H9 (cell line): ENCODE data around the gene BEST1. TPM values are rescaled to one million over a fixed set of nuclear protein-coding genes. Genes with fewer than 3 reads are reported as not detected.

Experiments used
- DNase-seq: peaks from one replicate; pipeline ENCODE4 v3.0.0-alpha.2; 2017
- H2AFZ ChIP-seq: one replicate; pipeline ENCODE4 v1.6.1; 2013; ENCODE audit warnings: mild to moderate bottlenecking, low read length, control low read depth, moderate library complexity
- H2AK5ac ChIP-seq: 2 replicates; pipeline ENCODE4 v1.6.1; 2013; ENCODE audit warnings: low read length, control low read depth, mixed read lengths; ENCODE audit not compliant: insufficient read length
- H2BK120ac ChIP-seq: one replicate; pipeline ENCODE4 v1.6.1; 2013; ENCODE audit warnings: low read depth, mild to moderate bottlenecking, low read length, control low read depth, inconsistent platforms; ENCODE audit not compliant: poor library complexity, severe bottlenecking
- H2BK12ac ChIP-seq: 2 replicates; pipeline ENCODE4 v1.6.1; 2013; ENCODE audit warnings: low read length, control low read depth, mixed read lengths, low read depth; ENCODE audit not compliant: insufficient read length
- H2BK15ac ChIP-seq: 2 replicates; pipeline ENCODE4 v1.6.1; 2013; ENCODE audit warnings: low read depth, low read length, control low read depth
- H2BK20ac ChIP-seq: one replicate; pipeline ENCODE4 v1.6.1; 2013; ENCODE audit warnings: low read depth, mild to moderate bottlenecking, low read length, control low read depth, inconsistent platforms; ENCODE audit not compliant: poor library complexity, severe bottlenecking
- H2BK5ac ChIP-seq: 2 replicates; pipeline ENCODE4 v1.6.1; 2013; ENCODE audit warnings: low read length, control low read depth, mixed read lengths; ENCODE audit not compliant: insufficient read length
- H3K14ac ChIP-seq: 2 replicates; pipeline ENCODE4 v1.6.1; 2013; ENCODE audit warnings: low read length, control low read depth; ENCODE audit not compliant: insufficient read depth
- H3K18ac ChIP-seq: 2 replicates; pipeline ENCODE4 v1.6.1; 2013; ENCODE audit warnings: low read depth, mild to moderate bottlenecking, mixed read lengths, low read length, control low read depth; ENCODE audit not compliant: insufficient read length
- H3K23ac ChIP-seq: 2 replicates; pipeline ENCODE4 v1.6.1; 2013; ENCODE audit warnings: low read length, control low read depth, mixed read lengths, low read depth; ENCODE audit not compliant: insufficient read length
- H3K23me2 ChIP-seq: 2 replicates; pipeline ENCODE4 v1.6.1; 2013; ENCODE audit warnings: low read depth, mild to moderate bottlenecking, mixed read lengths, low read length, control low read depth; ENCODE audit not compliant: insufficient read length, poor library complexity, severe bottlenecking
- H3K27ac ChIP-seq: 2 replicates; pipeline ENCODE4 v1.5.1; 2013; ENCODE audit warnings: low read length, control low read depth, mixed read lengths, low read depth; ENCODE audit not compliant: insufficient read length
- H3K27me3 ChIP-seq: 2 replicates; pipeline ENCODE4 v1.6.1; 2013; ENCODE audit warnings: low read length, control low read depth, inconsistent platforms; ENCODE audit not compliant: insufficient read depth
- H3K4ac ChIP-seq: 2 replicates; pipeline ENCODE4 v1.6.1; 2013; ENCODE audit warnings: low read depth, mild to moderate bottlenecking, control low read depth, inconsistent platforms, low read length, moderate library complexity
- H3K4me1 ChIP-seq: 2 replicates; pipeline ENCODE4 v1.6.1; 2013; ENCODE audit warnings: low read length, control low read depth, inconsistent platforms; ENCODE audit not compliant: insufficient read depth
- H3K4me2 ChIP-seq: 2 replicates; pipeline ENCODE4 v1.6.1; 2013; ENCODE audit warnings: low read length, control low read depth, mixed read lengths; ENCODE audit not compliant: insufficient read length, insufficient read depth
- H3K56ac ChIP-seq: 2 replicates; pipeline ENCODE4 v1.6.1; 2013; ENCODE audit warnings: low read depth, mild to moderate bottlenecking, mixed read lengths, low read length, control low read depth; ENCODE audit not compliant: insufficient read length
- H3K79me1 ChIP-seq: 2 replicates; pipeline ENCODE4 v1.6.1; 2013; ENCODE audit warnings: low read depth, mild to moderate bottlenecking, moderate library complexity, low read length, control low read depth, inconsistent platforms; ENCODE audit not compliant: insufficient read depth, poor library complexity, severe bottlenecking
- H3K79me2 ChIP-seq: 2 replicates; pipeline ENCODE4 v1.6.1; 2013; ENCODE audit warnings: low read length, control low read depth, inconsistent platforms; ENCODE audit not compliant: insufficient read depth
- H3K9ac ChIP-seq: 2 replicates; pipeline ENCODE4 v1.6.1; 2013; ENCODE audit warnings: low read length, control low read depth, mixed read lengths; ENCODE audit not compliant: insufficient read length; ENCODE audit errors: extremely low read depth
- H3K9me3 ChIP-seq: one replicate; pipeline ENCODE4 v1.6.1; 2013; ENCODE audit warnings: low read depth, low read length, inconsistent platforms; ENCODE audit not compliant: control insufficient read depth
- H3T11ph ChIP-seq: one replicate; pipeline ENCODE4 v1.6.1; 2013; ENCODE audit warnings: mild to moderate bottlenecking, low read length, control low read depth, inconsistent platforms
- H4K20me1 ChIP-seq: one replicate; pipeline ENCODE4 v1.6.1; 2013; ENCODE audit not compliant: control insufficient read depth, insufficient read length, insufficient read depth
- H4K5ac ChIP-seq: 2 replicates; pipeline ENCODE4 v1.6.1; 2013; ENCODE audit warnings: low read depth, mild to moderate bottlenecking, mixed read lengths, low read length, control low read depth; ENCODE audit not compliant: insufficient read length
- H4K8ac ChIP-seq: replicated peaks from 2 replicates; pipeline ENCODE4 v1.6.1; 2013; ENCODE audit warnings: low read length, control low read depth, mixed read lengths, low read depth; ENCODE audit not compliant: insufficient read length
- H4K91ac ChIP-seq: 2 replicates; pipeline ENCODE4 v1.6.1; 2013; ENCODE audit warnings: low read depth, mild to moderate bottlenecking, moderate library complexity, mixed read lengths, low read length, control low read depth; ENCODE audit not compliant: insufficient read length
- H3K27ac Mint-ChIP-seq, 3 experiments: 2 replicates in 2 of 3; 3 replicates in 1 of 3; pipeline ENCODE4 v1.8.0; 2020 to 2021; ENCODE audit warnings: mixed read lengths in 3 of 3, mild to moderate bottlenecking in 1 of 3, moderate library complexity in 1 of 3
- H3K27me3 Mint-ChIP-seq: 2 replicates; pipeline ENCODE4 v1.8.0; 2021; ENCODE audit warnings: low read depth, mild to moderate bottlenecking, moderate library complexity, mixed read lengths
- H3K36me3 Mint-ChIP-seq, 3 experiments: 2 replicates in 2 of 3; 3 replicates in 1 of 3; pipeline ENCODE4 v1.8.0; 2020 to 2021; ENCODE audit warnings: low read depth in 3 of 3, mixed read lengths in 3 of 3; ENCODE audit not compliant: insufficient read depth in 1 of 3
- H3K4me1 Mint-ChIP-seq, 2 experiments: 2 replicates each; pipeline ENCODE4 v1.8.0; 2020; ENCODE audit warnings: mixed read lengths in 2 of 2
- H3K4me3 Mint-ChIP-seq, 2 experiments: 2 replicates in 1 of 2; 3 replicates in 1 of 2; pipeline ENCODE4 v1.8.0; 2020 to 2021; ENCODE audit warnings: mild to moderate bottlenecking in 2 of 2, mixed read lengths in 2 of 2, moderate library complexity in 1 of 2
- H3K9me3 Mint-ChIP-seq, 2 experiments: 2 replicates in 1 of 2; 3 replicates in 1 of 2; pipeline ENCODE4 v1.8.0; 2020; ENCODE audit warnings: mild to moderate bottlenecking in 2 of 2, mixed read lengths in 2 of 2, moderate library complexity in 1 of 2
- CTCF ChIP-seq: fragments of 200-600 bp; sonication (generic); conservative IDR thresholded peaks from 3 replicates; pipeline ENCODE4 v1.8.0; 2021; ENCODE audit warnings: antibody characterized with exemption, mild to moderate bottlenecking
- WGBS: extraction: QIAGEN DNeasy Blood & Tissue Kit; methylation state at CpG from one replicate; pipeline ENCODE4 v1.1.7; 2013; ENCODE audit warnings: missing lambda C conversion rate, low lambda C conversion rate, mixed read lengths; ENCODE audit not compliant: insufficient read length; ENCODE audit errors: extremely low coverage; 5-methylcytosine and 5-hydroxymethylcytosine counted together
- total RNA-seq: library from RNA; stranded (reverse); gene quantifications from 2 replicates; pipeline ENCODE4 v1.2.1, GENCODE V29; 2021

The BEST1 gene
- total RNA-seq, 1 experiment from 2014 or later: 0.24 TPM

- H3K4ac ChIP-seq: no peak overlapping the region
- H3K27me3 ChIP-seq: no peaks in the 10 kb centered on the region; the same call in 1 of the 2 replicates
- H3K27ac ChIP-seq: no peak overlapping the region
- H4K91ac ChIP-seq: no peak overlapping the region
- H3K4me1 ChIP-seq: peaks cover 3% of the 10 kb centered on the region; the same call in 1 of the 2 replicates
- no peak overlapping the region for H2BK120ac ChIP-seq
- H3K56ac ChIP-seq: no peak overlapping the region
- no peak overlapping the region for H2AFZ ChIP-seq
- H3K23ac ChIP-seq: no peak overlapping the region
- Mint-ChIP-seq H3K4me1 (peaks cover 30% of the 10 kb centered on the region in 2 experiments), H3K27me3 (peaks cover 53% of the 10 kb centered on the region), H3K27ac (no peak overlapping the region), H3K9me3 (no peaks in the 10 kb centered on the region), H3K4me3 (no peak overlapping the region), H3K36me3 (no peaks in the 10 kb centered on the region)
- H2BK15ac ChIP-seq: no peak overlapping the region
- no peak overlapping the region for H4K8ac ChIP-seq
- no CpG with 5 or more reads among the region's 7 CpGs for WGBS
- no peak overlapping the region for H3K9ac ChIP-seq
- no peak overlapping the region for H3K18ac ChIP-seq
- H2AK5ac ChIP-seq: no peak overlapping the region
- DNase-seq: no peak
- H3K79me1 ChIP-seq: no peaks in the 10 kb centered on the region
- H4K5ac ChIP-seq: no peak overlapping the region
- no peak overlapping the region for H2BK12ac ChIP-seq
- H2BK5ac ChIP-seq: no peak overlapping the region
- H3K23me2 ChIP-seq: no peaks in the 10 kb centered on the region
- no peak overlapping the region for H2BK20ac ChIP-seq
- H3K79me2 ChIP-seq: no peaks in the 10 kb centered on the region
- H3K4me2 ChIP-seq: no peak overlapping the region
- H3T11ph ChIP-seq: no peak overlapping the region
- no peaks in the 10 kb centered on the region for H3K9me3 ChIP-seq
- no peak for TF ChIP-seq CTCF
- H4K20me1 ChIP-seq: no peaks in the 10 kb centered on the region
- no peak overlapping the region; the same call in 1 of the 2 replicates for H3K14ac ChIP-seq
These were observed 26.8 kb downstream of the BEST1 start for GRCh38 chr11:61976813-61977475.
